Measurements from ENCODE around the gene SLC35G6. TPM values are rescaled to one million over a fixed set of nuclear protein-coding genes. Genes with fewer than 3 reads are reported as not detected.

The SLC35G6 gene
- total RNA-seq, 1 donor: not detected

DNA sequence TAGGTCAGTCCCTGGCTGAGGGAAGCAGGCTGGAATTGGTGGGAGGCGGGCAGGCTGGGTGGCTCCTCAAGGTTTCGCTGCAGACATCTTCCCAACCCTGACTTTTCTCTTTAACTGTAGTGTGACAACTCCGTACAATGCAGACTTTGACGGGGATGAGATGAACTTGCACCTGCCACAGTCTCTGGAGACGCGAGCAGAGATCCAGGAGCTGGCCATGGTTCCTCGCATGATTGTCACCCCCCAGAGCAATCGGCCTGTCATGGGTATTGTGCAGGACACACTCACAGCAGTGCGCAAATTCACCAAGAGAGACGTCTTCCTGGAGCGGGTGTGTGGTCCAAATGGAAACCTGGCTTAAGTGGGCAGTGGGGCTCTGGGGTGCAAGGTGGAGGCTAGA lies 17.9 kb downstream of the SLC35G6 start:
- H3K4me2 ChIP-seq (ENCODE audit: insufficient read depth, low read length): no peak overlapping the region
- no peak overlapping the region for H3K4me3 ChIP-seq (ENCODE audit: insufficient read depth, low read length)
- H3K27me3 ChIP-seq (ENCODE audit: insufficient read depth, low read length): no peaks in the 10 kb centered on the region
- H3K4me1 ChIP-seq (ENCODE audit: insufficient read depth, low read length): no peaks in the 10 kb centered on the region
- no peaks in the 10 kb centered on the region for H3K9me3 ChIP-seq (ENCODE audit: low read depth, low read length)
- H3K79me2 ChIP-seq (ENCODE audit: insufficient read depth, low read length): peaks cover 57% of the 10 kb centered on the region
- DNase-seq (ENCODE audit: insufficient read length, low spot score, missing footprints): no peak
- TF ChIP-seq CTCF (IDR thresholded peaks at IDR 0.05; ENCODE audit: extremely low read depth, low read depth, low read length): no peak
- H3K36me3 ChIP-seq (ENCODE audit: insufficient read depth, low read length): peaks cover 81% of the 10 kb centered on the region
- H2AFZ ChIP-seq (ENCODE audit: low read length): no peak overlapping the region
- H4K20me1 ChIP-seq (ENCODE audit: insufficient read depth, low read length): peaks cover 49% of the 10 kb centered on the region
- H3K27ac ChIP-seq (ENCODE audit: low read depth, low read length): no peak overlapping the region

- Histone ChIP-seq H3K9me3 (ENCODE audit: low read depth, low read length) (no peaks in the 10 kb centered on the region), H2AFZ (ENCODE audit: low read length) (no peak overlapping the region), H3K27me3 (ENCODE audit: insufficient read depth, low read length) (no peaks in the 10 kb centered on the region), H3K36me3 (ENCODE audit: insufficient read depth, low read length) (peaks cover 93% of the 10 kb centered on the region), H3K27ac (ENCODE audit: low read depth, low read length) (no peak overlapping the region), H3K79me2 (ENCODE audit: insufficient read depth, low read length) (peaks cover 35% of the 10 kb centered on the region), H4K20me1 (ENCODE audit: insufficient read depth, low read length) (peaks cover 35% of the 10 kb centered on the region), H3K4me1 (ENCODE audit: insufficient read depth, low read length) (no peaks in the 10 kb centered on the region), H3K4me3 (ENCODE audit: insufficient read depth, low read length) (no peak overlapping the region), H3K4me2 (ENCODE audit: insufficient read depth, low read length) (no peak overlapping the region)
- no peak for DNase-seq (ENCODE audit: insufficient read length, low spot score, missing footprints)
- no peak for TF ChIP-seq CTCF (IDR thresholded peaks at IDR 0.05; ENCODE audit: extremely low read depth, low read depth, low read length)
Measured at GRCh38 chr17:7501729-7502128, 20.5 kb downstream of the SLC35G6 start.

DNA sequence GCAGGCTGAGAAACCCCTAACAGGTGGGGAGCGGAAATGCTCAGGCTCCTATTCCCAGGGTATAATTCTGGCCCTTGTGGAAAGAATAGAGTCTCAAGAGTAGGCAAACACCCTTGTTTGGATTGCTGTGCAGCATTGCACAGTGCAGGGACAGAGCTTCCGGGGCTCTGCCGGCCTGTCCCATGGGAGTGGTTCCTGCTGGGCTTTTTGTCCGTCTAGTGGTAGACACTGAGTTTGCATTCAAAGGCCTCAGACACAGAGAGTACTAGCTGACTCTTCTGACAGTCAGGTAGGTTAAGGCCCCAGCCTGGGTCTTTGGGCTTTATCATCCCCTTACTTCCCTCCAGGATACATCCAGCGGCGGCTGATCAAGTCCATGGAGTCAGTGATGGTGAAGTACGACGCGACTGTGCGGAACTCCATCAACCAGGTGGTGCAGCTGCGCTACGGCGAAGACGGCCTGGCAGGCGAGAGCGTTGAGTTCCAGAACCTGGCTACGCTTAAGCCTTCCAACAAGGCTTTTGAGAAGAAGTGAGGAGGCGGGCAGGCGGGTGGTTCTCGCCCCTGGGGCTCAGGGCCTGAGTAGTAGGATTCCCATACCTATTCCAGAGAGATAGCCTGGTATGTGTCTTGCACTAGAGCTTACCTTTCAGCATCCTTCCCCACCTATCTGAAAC lies 21.1 kb downstream of the SLC35G6 start:
- H3K27ac ChIP-seq (ENCODE audit: low read depth, low read length): no peak overlapping the region
- no peak for DNase-seq (ENCODE audit: insufficient read length, low spot score, missing footprints)
- H3K4me3 ChIP-seq (ENCODE audit: insufficient read depth, low read length): no peak overlapping the region
- H3K79me2 ChIP-seq (ENCODE audit: insufficient read depth, low read length): peaks cover 29% of the 10 kb centered on the region
- no peaks in the 10 kb centered on the region for H3K4me1 ChIP-seq (ENCODE audit: insufficient read depth, low read length)
- H3K4me2 ChIP-seq (ENCODE audit: insufficient read depth, low read length): no peak overlapping the region
- H2AFZ ChIP-seq (ENCODE audit: low read length): no peak overlapping the region
- H3K9me3 ChIP-seq (ENCODE audit: low read depth, low read length): no peaks in the 10 kb centered on the region
- H3K36me3 ChIP-seq (ENCODE audit: insufficient read depth, low read length): peaks cover 93% of the 10 kb centered on the region
- H4K20me1 ChIP-seq (ENCODE audit: insufficient read depth, low read length): peaks cover 35% of the 10 kb centered on the region
- TF ChIP-seq CTCF (IDR thresholded peaks at IDR 0.05; ENCODE audit: extremely low read depth, low read depth, low read length): no peak
- H3K27me3 ChIP-seq (ENCODE audit: insufficient read depth, low read length): no peaks in the 10 kb centered on the region

GRCh38 chr17:7502987-7503386 lies 21.7 kb downstream of the SLC35G6 start:
- no peak overlapping the region for H3K27ac ChIP-seq (ENCODE audit: low read depth, low read length)
- no peak overlapping the region for H2AFZ ChIP-seq (ENCODE audit: low read length)
- no peaks in the 10 kb centered on the region for H3K9me3 ChIP-seq (ENCODE audit: low read depth, low read length)
- H3K4me2 ChIP-seq (ENCODE audit: insufficient read depth, low read length): no peak overlapping the region
- H3K4me3 ChIP-seq (ENCODE audit: insufficient read depth, low read length): no peak overlapping the region
- peaks cover 28% of the 10 kb centered on the region for H4K20me1 ChIP-seq (ENCODE audit: insufficient read depth, low read length)
- no peaks in the 10 kb centered on the region for H3K27me3 ChIP-seq (ENCODE audit: insufficient read depth, low read length)
- H3K36me3 ChIP-seq (ENCODE audit: insufficient read depth, low read length): peaks cover 91% of the 10 kb centered on the region
- peak; percentile 30 for TF ChIP-seq CTCF (IDR thresholded peaks at IDR 0.05; ENCODE audit: extremely low read depth, low read depth, low read length)
- no peaks in the 10 kb centered on the region for H3K4me1 ChIP-seq (ENCODE audit: insufficient read depth, low read length)
- DNase-seq (ENCODE audit: insufficient read length, low spot score, missing footprints): no peak
- peaks cover 23% of the 10 kb centered on the region for H3K79me2 ChIP-seq (ENCODE audit: insufficient read depth, low read length)

Data from osteoblast (primary cell).